Measurements from ENCODE around the gene CRY1. TPM values are rescaled to one million over a fixed set of nuclear protein-coding genes. Genes with fewer than 3 reads are reported as not detected.

CRY1 gene
- total RNA-seq, 1 donor from 2014 or later, result 10.8 TPM

GRCh38 chr12:106955377-106956047, 137.8 kb downstream of the CRY1 start, which contains the start of gene TMEM263:
Gene TMEM263 (plus strand): TSS chr12:106955907. CDS start chr12:106967117, 11,210 bp downstream.
- FAIRE-seq, result no peak
- TF ChIP-seq, protein P1, sequence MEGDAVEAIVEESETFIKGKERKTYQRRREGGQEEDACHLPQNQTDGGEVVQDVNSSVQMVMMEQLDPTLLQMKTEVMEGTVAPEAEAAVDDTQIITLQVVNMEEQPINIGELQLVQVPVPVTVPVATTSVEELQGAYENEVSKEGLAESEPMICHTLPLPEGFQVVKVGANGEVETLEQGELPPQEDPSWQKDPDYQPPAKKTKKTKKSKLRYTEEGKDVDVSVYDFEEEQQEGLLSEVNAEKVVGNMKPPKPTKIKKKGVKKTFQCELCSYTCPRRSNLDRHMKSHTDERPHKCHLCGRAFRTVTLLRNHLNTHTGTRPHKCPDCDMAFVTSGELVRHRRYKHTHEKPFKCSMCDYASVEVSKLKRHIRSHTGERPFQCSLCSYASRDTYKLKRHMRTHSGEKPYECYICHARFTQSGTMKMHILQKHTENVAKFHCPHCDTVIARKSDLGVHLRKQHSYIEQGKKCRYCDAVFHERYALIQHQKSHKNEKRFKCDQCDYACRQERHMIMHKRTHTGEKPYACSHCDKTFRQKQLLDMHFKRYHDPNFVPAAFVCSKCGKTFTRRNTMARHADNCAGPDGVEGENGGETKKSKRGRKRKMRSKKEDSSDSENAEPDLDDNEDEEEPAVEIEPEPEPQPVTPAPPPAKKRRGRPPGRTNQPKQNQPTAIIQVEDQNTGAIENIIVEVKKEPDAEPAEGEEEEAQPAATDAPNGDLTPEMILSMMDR (IDR thresholded peaks at IDR 0.05; ENCODE audit: insufficient read depth, low read length, severe bottlenecking), result no peak
- peak; percentile 67 for DNase-seq (ENCODE audit: low read depth)
- H3K27me3 ChIP-seq (ENCODE audit: control insufficient read depth, insufficient read depth, low read length), result no peaks in the 10 kb centered on the region
- no peaks in the 10 kb centered on the region for H3K36me3 ChIP-seq (ENCODE audit: control insufficient read depth, insufficient read depth, low read length)
- peak within 1 kb of the TSS; percentile 68 for H3K4me3 ChIP-seq (ENCODE audit: low read depth, low read length)

DNA sequence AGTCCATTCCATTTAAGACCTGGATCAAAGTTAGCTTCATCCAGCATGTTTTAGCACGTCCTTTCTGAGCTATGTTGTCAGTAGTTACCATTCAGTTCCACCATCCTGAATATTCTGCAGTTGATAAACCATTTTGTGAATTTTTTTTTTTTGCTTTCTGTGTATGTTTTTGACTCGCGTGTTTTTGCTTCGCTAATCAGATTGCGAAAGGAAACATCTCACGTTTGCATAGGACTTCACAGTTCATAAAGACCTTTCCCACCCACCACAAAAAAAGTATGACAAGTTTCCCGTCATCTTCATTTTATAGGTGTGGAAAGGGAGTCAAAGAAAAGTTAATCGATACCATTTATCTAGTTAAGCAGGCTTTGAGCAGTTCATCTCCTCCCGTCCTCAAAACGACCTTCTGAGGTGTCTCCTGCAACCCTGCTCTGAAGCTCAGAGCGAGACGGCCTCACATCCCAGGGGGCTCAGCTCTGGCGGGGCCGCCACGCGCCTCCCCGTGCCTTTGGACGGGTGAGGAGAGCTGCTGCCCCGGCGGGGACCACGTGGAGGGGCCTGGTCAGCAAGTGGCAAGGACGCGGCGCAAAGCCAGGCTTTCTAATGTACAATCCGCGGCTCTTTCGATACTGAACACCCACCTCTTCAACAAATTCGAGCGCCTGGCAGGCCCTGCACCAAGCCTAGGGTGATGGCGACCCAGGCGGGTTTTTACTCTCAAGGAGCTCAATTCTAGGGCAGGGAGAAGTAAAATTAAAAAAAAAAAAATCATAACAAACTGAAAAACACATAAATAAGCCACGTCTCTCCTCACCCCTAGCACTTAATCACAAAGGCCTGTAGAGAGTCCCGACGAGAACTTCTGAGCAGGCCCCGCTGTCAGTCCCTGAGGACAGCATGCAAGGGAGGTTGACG, 138.6 kb downstream of the CRY1 start:
- TF ChIP-seq, protein P1 (IDR thresholded peaks at IDR 0.05; ENCODE audit: insufficient read depth, low read length, severe bottlenecking), result no peak
- Histone ChIP-seq H3K36me3 (ENCODE audit: control insufficient read depth, insufficient read depth, low read length) (no peaks in the 10 kb centered on the region), H3K4me3 (ENCODE audit: low read depth, low read length) (peak overlapping the region; percentile 68), H3K27me3 (ENCODE audit: control insufficient read depth, insufficient read depth, low read length) (no peaks in the 10 kb centered on the region)
- DNase-seq (ENCODE audit: low read depth) (peak; percentile 42), FAIRE-seq (no peak)

DNA sequence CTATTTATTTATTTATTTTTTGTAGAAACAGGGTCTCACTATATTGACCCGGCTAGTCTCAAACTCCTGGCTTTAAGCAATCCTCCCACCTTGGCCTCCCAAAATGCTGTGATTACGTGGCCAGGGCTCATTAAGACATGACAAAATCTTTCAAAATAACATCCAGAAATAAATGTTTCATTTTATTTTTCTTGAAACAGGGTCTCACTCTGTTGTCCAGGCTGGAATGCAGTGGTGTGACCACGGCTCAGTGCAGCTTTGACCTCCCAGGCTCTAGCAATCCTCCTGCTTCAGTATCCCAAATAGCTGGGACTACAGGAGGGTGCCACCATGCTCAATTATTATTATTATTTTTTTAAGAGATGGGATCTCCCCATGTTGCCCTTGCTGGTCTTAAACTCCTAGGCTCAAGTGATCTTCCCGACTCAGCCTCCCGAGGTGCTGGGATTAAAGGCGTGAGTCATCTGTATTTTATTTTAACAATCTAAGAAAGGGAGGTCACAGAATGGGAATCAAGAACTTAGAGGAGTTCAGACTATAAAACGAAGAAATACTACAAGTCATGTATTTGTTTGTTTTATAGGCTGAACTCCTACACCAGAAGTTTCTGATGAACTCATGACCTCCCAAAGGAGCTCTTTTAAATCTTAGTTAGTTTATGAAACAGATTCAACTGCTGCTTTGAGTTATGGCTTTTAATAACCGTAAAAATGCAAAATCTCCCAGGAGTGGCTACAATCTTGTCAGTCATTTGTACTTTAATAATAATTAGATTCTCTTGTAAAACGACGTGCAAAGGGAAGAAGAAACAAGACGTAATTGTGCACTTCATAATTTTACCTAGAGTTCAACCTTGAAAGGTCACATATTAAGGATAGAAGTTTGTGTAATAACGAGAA, 139.7 kb downstream of the CRY1 start:
- FAIRE-seq (no peak), DNase-seq (ENCODE audit: low read depth) (no peak)
- TF ChIP-seq, protein P1 (IDR thresholded peaks at IDR 0.05; ENCODE audit: insufficient read depth, low read length, severe bottlenecking), result no peak
- Histone ChIP-seq H3K36me3 (ENCODE audit: control insufficient read depth, insufficient read depth, low read length) (no peaks in the 10 kb centered on the region), H3K4me3 (ENCODE audit: low read depth, low read length) (no peak overlapping the region), H3K27me3 (ENCODE audit: control insufficient read depth, insufficient read depth, low read length) (no peaks in the 10 kb centered on the region)

DNA sequence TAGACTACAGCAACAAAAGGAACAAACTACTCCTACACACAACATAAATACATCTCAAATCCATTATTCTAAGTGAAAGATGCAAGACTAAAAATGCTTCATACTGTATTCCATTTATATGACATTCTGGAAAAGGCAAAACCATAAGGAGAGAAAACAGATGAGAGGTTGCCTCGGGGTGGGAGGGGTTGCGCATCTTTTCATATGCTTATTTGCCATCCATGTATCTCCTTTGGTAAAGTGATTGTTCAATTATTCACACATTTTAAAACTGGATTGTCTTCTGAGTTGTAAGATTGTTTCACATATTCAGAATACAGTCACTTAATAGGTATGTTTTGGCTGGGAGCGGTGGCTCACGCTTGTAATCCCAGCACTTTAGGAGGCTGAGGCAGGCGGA, 142.8 kb downstream of the CRY1 start:
- no peak for DNase-seq (ENCODE audit: low read depth)
- no peak overlapping the region for H3K4me3 ChIP-seq (ENCODE audit: low read depth, low read length)
- FAIRE-seq, result no peak
- no peaks in the 10 kb centered on the region for H3K27me3 ChIP-seq (ENCODE audit: control insufficient read depth, insufficient read depth, low read length)
- TF ChIP-seq, protein P1 (IDR thresholded peaks at IDR 0.05; ENCODE audit: insufficient read depth, low read length, severe bottlenecking), result no peak
- no peaks in the 10 kb centered on the region for H3K36me3 ChIP-seq (ENCODE audit: control insufficient read depth, insufficient read depth, low read length)

DNA sequence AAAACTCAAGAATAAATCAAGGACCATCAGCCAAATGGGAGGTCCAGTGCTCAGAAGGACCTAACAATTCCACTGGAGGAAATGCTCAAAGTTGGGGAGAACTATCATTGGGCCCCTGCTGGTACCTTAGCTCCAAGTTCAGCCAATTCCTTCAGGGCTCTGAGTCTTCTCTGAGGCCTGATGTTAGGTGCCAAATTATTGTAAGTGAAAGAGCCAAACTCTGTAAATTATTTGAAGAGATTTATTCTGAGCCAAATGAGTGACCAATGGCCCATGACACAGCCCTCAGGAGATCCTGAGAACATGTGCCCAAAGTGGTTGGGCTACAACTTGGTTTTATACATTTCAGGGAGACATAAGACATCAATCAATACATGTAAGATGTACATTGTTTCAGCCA, 145.9 kb downstream of the CRY1 start:
- FAIRE-seq (no peak), DNase-seq (ENCODE audit: low read depth) (no peak)
- TF ChIP-seq, protein P1 (IDR thresholded peaks at IDR 0.05; ENCODE audit: insufficient read depth, low read length, severe bottlenecking), result no peak
- no peaks in the 10 kb centered on the region for H3K36me3 ChIP-seq (ENCODE audit: control insufficient read depth, insufficient read depth, low read length)
- no peaks in the 10 kb centered on the region for H3K27me3 ChIP-seq (ENCODE audit: control insufficient read depth, insufficient read depth, low read length)
- no peak overlapping the region for H3K4me3 ChIP-seq (ENCODE audit: low read depth, low read length)
